Activated T-helper 17 cell treated with anti-CD3 and anti-CD28 coated beads, Interleukin-2, amount 50 U/mL, for 72 hours (primary cell): ENCODE results near the gene PRKCE. TPM values are rescaled to one million over a fixed set of nuclear protein-coding genes. Genes with fewer than 3 reads are reported as not detected.

Experiments
- ATAC-seq: fragments of 150-1000 bp; cut with Tn5 transposase; replicated peaks from 2 replicates; pipeline ENCODE4 v1.10.0; 2021; ENCODE audit warnings: mild to moderate bottlenecking, moderate library complexity
- H3K27ac Mint-ChIP-seq: one replicate; pipeline ENCODE4 v1.8.0; 2022; ENCODE audit warnings: mixed read lengths
- H3K27me3 Mint-ChIP-seq: one replicate; pipeline ENCODE4 v1.8.0; 2022; ENCODE audit warnings: mixed read lengths
- H3K36me3 Mint-ChIP-seq: one replicate; pipeline ENCODE4 v1.8.0; 2022; ENCODE audit warnings: low read depth, mild to moderate bottlenecking, mixed read lengths
- H3K4me1 Mint-ChIP-seq: one replicate; pipeline ENCODE4 v1.8.0; 2022; ENCODE audit warnings: mixed read lengths
- H3K4me3 Mint-ChIP-seq: one replicate; pipeline ENCODE4 v1.8.0; 2022; ENCODE audit warnings: mild to moderate bottlenecking, mixed read lengths
- H3K9me3 Mint-ChIP-seq: one replicate; pipeline ENCODE4 v1.8.0; 2022; ENCODE audit warnings: mixed read lengths
- total RNA-seq, 2 donors: library from RNA; stranded (reverse); gene quantifications; one replicate each; pipeline ENCODE4 v1.2.3, GENCODE V29; 2022

PRKCE gene
- total RNA-seq, 2 donors from 2014 or later, result 15.9 to 16.6 TPM

DNA sequence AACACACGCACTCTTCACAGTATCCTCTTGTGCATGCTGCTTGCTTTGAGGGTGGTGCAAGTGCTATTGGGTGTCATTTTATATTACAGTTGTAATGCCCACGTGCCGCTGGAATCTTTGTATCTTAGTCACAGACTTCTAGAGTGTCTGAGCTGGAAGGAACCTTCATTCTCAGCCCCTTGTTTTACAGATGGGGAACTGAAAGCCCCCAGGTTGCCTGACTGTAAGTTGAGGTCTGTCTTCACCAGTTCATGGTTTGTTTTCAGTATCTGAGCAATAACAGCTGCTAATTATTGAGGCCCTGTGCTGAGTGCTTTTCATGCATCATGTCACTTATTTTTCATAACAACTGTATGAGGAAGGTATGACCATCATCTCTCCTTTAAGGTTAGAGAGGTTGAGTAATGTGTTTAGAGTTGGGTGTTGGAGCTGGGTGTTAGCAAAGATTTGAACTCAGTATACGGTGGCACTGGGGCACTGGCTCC, 77.0 kb downstream of the PRKCE start:
- Mint-ChIP-seq H3K27me3 (no peaks in the 10 kb centered on the region), H3K4me1 (peaks cover 6% of the 10 kb centered on the region), H3K27ac (no peak overlapping the region), H3K9me3 (no peaks in the 10 kb centered on the region), H3K4me3 (no peak overlapping the region), H3K36me3 (no peaks in the 10 kb centered on the region)
- ATAC-seq, result no peak

- Mint-ChIP-seq H3K27me3 (no peaks in the 10 kb centered on the region), H3K4me3 (no peak overlapping the region), H3K36me3 (no peaks in the 10 kb centered on the region), H3K4me1 (no peaks in the 10 kb centered on the region), H3K27ac (no peak overlapping the region), H3K9me3 (no peaks in the 10 kb centered on the region)
- no peak for ATAC-seq
Observed at GRCh38 chr2:45729753-45730512, 78.5 kb downstream of the PRKCE start.

GRCh38 chr2:45731141-45731540, 79.7 kb downstream of the PRKCE start:
- no peak for ATAC-seq
- no peaks in the 10 kb centered on the region for H3K27me3 Mint-ChIP-seq
- H3K4me3 Mint-ChIP-seq, result no peak overlapping the region
- no peak overlapping the region for H3K27ac Mint-ChIP-seq
- no peaks in the 10 kb centered on the region for H3K4me1 Mint-ChIP-seq
- H3K9me3 Mint-ChIP-seq, result no peaks in the 10 kb centered on the region
- no peaks in the 10 kb centered on the region for H3K36me3 Mint-ChIP-seq

DNA sequence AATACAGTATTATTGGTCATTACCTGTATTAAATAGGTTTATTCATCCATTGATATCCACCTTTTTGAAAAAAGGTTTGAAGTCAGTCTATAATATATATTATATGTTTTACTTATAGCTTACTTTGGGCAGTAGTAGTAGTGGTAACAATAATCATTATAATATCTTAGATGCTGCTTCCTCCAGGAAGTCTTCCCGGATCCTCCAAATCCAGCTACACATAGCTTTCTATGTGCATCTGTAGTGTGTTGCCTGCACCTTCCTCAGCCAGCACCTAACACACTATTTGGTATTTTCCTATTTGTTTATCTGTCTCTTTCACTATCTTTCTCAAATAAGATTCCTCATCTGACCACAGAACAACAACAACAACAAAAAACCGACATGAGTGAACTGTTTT, 81.0 kb downstream of the PRKCE start:
- Mint-ChIP-seq H3K4me3 (no peak overlapping the region), H3K9me3 (no peaks in the 10 kb centered on the region), H3K27me3 (no peaks in the 10 kb centered on the region), H3K36me3 (no peaks in the 10 kb centered on the region), H3K27ac (no peak overlapping the region), H3K4me1 (no peaks in the 10 kb centered on the region)
- no peak for ATAC-seq

DNA sequence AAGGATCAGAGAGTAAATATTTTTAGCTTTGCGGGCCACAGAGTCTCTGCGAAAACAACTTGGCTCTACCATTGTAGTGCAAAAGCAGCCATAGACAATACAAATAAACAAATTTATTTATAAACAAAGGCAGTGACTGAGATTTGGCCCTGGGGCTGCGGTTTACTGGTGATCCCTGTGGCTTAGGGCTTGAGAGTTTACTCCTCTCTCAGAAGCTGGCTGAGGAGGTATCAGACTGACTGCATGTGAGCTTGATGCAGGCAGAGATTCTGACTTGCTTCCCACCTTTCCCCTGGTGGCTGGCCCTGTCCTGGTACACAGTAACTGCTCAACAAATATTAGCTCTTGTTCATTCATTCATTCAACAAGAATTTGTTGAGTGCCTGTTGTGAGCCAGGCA, 81.5 kb downstream of the PRKCE start:
- ATAC-seq, result no peak

DNA sequence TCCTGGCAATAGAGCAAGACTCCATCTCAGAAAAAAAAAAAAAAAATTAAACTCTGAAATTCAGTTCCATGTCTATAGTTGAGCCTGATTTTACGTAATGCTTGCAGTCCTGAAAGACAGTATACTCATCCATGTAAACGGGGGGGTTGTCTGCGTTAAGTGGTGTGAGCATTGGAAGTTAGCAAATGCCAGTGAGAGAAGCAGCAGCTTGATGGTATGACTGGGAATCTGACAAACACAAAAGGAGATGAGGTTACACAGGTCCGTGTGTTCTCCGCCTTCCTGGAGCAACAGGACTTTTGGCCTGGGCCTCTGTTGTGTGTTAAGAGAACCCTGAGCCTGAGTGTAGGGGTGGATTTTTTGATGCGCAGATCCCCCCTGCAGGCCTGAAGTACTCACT, 82.9 kb downstream of the PRKCE start:
- Mint-ChIP-seq H3K4me1 (peaks cover 10% of the 10 kb centered on the region), H3K27ac (no peak overlapping the region), H3K9me3 (no peaks in the 10 kb centered on the region)

More for the DNA sequence above, 81.5 kb downstream of the PRKCE start:
- H3K4me1 Mint-ChIP-seq, result peaks cover 4% of the 10 kb centered on the region
- H3K27me3 Mint-ChIP-seq, result no peaks in the 10 kb centered on the region
- no peak overlapping the region for H3K4me3 Mint-ChIP-seq
- H3K36me3 Mint-ChIP-seq, result no peaks in the 10 kb centered on the region
- H3K9me3 Mint-ChIP-seq, result no peaks in the 10 kb centered on the region
- H3K27ac Mint-ChIP-seq, result no peak overlapping the region

DNA sequence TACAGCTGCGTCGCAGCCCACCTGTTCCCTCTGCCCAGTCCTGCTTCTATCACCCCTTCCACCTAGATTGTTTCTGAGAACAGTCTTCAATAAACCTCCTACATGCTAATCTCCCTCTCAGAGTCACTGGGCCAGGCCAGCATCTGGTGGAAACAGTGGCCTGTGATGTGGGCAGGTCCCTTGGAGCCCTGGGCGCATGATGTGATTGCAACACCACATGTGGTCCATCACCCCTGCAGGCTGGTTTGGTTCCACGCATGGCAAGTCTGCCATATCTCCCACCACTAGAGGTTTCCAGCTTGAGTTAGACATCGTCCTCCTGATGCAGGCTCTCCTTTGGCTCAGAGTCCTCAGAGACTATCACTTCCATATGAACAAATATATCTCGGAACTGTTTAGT, 83.5 kb downstream of the PRKCE start:
- no peak for ATAC-seq

More for the DNA sequence above, 82.9 kb downstream of the PRKCE start:
- H3K4me3 Mint-ChIP-seq, result no peak overlapping the region
- no peaks in the 10 kb centered on the region for H3K36me3 Mint-ChIP-seq
- H3K27me3 Mint-ChIP-seq, result no peaks in the 10 kb centered on the region
- ATAC-seq, result no peak

DNA sequence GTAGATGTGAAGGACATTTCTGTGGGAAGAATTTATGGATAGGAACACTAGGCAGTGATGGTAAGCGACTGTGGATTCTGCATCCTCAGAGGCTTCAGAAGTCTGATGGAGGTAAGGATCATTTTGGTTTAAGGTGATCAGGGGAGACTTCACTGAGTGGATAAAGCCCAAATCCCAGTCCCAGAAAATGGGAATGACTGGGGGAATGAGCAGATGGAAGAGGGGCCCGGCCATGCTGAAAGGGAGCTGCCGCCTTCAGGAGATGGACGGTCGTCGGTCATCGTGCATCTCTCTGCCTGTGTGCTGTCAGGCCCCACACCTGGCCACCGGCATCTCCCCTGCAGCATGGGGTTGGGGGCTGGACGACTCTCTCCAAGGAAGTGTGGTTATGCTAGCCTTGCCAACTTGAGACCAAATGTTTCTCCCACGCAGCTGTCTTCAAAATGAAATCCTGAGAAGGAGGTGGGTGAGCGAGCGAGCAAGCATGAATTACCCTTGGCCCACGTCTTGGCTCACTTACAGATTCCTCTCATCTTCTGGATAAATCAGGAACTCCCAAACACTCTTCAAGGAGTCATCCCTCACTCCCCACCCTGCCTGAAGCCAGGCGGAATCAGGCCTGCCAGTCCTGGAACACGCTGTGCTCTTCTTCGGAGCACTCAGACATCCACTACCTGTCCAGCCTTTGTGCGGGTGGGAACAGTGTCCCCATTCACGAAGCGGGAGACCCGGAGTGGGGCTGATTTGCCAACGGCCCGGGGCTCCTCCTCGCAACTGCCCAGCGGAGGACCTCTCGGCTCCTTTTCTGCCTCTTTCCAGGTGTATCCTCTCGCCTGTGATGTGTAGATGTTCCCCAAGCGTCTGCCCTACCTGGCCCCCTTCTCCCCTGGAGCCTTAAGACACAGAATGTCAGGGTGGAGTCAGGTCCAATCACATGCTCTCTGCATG, 85.6 kb downstream of the PRKCE start:
- ATAC-seq, result no peak

More for the DNA sequence above, 83.5 kb downstream of the PRKCE start:
- Mint-ChIP-seq H3K27ac (no peak overlapping the region), H3K27me3 (no peaks in the 10 kb centered on the region), H3K4me3 (no peak overlapping the region), H3K36me3 (no peaks in the 10 kb centered on the region), H3K9me3 (no peaks in the 10 kb centered on the region), H3K4me1 (peaks cover 10% of the 10 kb centered on the region)

GRCh38 chr2:45739796-45740485, 88.5 kb downstream of the PRKCE start:
- H3K27me3 Mint-ChIP-seq, result no peaks in the 10 kb centered on the region

More for the DNA sequence above, 85.6 kb downstream of the PRKCE start:
- no peaks in the 10 kb centered on the region for H3K36me3 Mint-ChIP-seq
- H3K4me1 Mint-ChIP-seq, result peaks cover 10% of the 10 kb centered on the region
- H3K27ac Mint-ChIP-seq, result no peak overlapping the region
- H3K27me3 Mint-ChIP-seq, result no peaks in the 10 kb centered on the region
- H3K9me3 Mint-ChIP-seq, result no peaks in the 10 kb centered on the region
- H3K4me3 Mint-ChIP-seq, result no peak overlapping the region

GRCh38 chr2:45741161-45741850, 89.8 kb downstream of the PRKCE start:
- no peak overlapping the region for H3K27ac Mint-ChIP-seq
- ATAC-seq, result no peak
- no peaks in the 10 kb centered on the region for H3K36me3 Mint-ChIP-seq
- no peaks in the 10 kb centered on the region for H3K9me3 Mint-ChIP-seq
- no peak overlapping the region for H3K4me3 Mint-ChIP-seq
- peaks cover 10% of the 10 kb centered on the region for H3K4me1 Mint-ChIP-seq
- no peaks in the 10 kb centered on the region for H3K27me3 Mint-ChIP-seq

More at GRCh38 chr2:45739796-45740485, 88.5 kb downstream of the PRKCE start:
- no peak for ATAC-seq
- Mint-ChIP-seq H3K27ac (no peak overlapping the region), H3K9me3 (no peaks in the 10 kb centered on the region), H3K36me3 (no peaks in the 10 kb centered on the region), H3K4me1 (peaks cover 10% of the 10 kb centered on the region), H3K4me3 (no peak overlapping the region)

- H3K27ac Mint-ChIP-seq, result no peak overlapping the region
- no peak for ATAC-seq
- H3K9me3 Mint-ChIP-seq, result peaks cover 5% of the 10 kb centered on the region
- no peaks in the 10 kb centered on the region for H3K27me3 Mint-ChIP-seq
- no peaks in the 10 kb centered on the region for H3K36me3 Mint-ChIP-seq
- no peak overlapping the region for H3K4me3 Mint-ChIP-seq
- no peaks in the 10 kb centered on the region for H3K4me1 Mint-ChIP-seq
Observed at GRCh38 chr2:45743531-45744396, 92.3 kb downstream of the PRKCE start.

DNA sequence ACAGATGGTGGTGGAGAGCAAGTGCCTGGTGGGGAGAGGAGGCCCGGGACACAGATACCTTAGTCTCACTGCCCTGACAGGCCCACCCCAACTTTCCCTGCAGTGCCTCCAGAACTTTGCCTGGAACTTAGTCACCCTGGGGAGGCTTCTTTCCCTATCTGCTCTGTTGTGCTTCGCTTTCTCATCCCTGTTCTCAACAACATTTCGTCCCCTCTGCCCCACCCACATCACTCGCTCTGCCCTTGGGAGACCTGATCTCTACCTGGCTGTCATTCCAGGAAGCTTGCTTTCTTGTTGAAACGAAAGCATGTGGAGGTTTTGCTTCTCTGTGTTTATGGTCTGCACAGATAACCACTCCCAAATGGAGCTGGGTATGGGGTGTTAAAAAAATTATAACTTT, 93.8 kb downstream of the PRKCE start:
- H3K36me3 Mint-ChIP-seq, result no peaks in the 10 kb centered on the region
- no peaks in the 10 kb centered on the region for H3K27me3 Mint-ChIP-seq
- peaks cover 1% of the 10 kb centered on the region for H3K4me1 Mint-ChIP-seq
- no peak overlapping the region for H3K27ac Mint-ChIP-seq
- H3K4me3 Mint-ChIP-seq, result no peak overlapping the region
- ATAC-seq, result no peak
- H3K9me3 Mint-ChIP-seq, result peaks cover 5% of the 10 kb centered on the region

DNA sequence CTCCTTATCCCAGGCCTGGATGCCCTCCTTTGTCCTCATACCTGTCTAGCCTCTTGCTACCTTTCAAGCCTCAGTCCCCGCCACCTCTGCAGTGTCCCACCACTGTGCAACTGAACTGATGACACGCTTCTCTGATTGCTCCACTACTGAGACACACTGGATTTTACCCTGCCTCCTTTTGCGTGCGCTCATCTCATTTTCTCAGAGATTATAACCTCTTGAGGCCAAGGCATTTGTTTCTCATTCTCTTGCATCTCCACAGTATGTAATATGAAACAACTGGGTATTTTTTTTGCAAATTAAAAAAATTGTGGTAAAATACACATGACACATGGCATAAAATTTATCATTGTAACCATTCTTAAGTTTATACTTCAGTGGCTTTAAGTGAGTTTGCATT, 95.4 kb downstream of the PRKCE start:
- Mint-ChIP-seq H3K27me3 (no peaks in the 10 kb centered on the region), H3K36me3 (no peaks in the 10 kb centered on the region)
- ATAC-seq, result no peak

More for the DNA sequence above, 95.4 kb downstream of the PRKCE start:
- no peak overlapping the region for H3K27ac Mint-ChIP-seq
- H3K4me3 Mint-ChIP-seq, result no peak overlapping the region
- peaks cover 14% of the 10 kb centered on the region for H3K4me1 Mint-ChIP-seq
- H3K9me3 Mint-ChIP-seq, result peaks cover 5% of the 10 kb centered on the region
